ENCODE measurements around the gene PTGFRN.
"Not testable (repeated sequence)": the region's sequence is repeated elsewhere in the genome, so short reads cannot be mapped to it uniquely, and the experiment has no call there.

Gene PTGFRN

GRCh38 chr1:116934586-116935207, 25.0 kb downstream of the PTGFRN start:
- no peak for DNase-seq
- no peak overlapping the region for H2AFZ ChIP-seq (ENCODE audit: low read length)

GRCh38 chr1:116938216-116938615, 28.5 kb downstream of the PTGFRN start:
- TF ChIP-seq EZH2phosphoT487 (IDR thresholded peaks at IDR 0.05; ENCODE audit: low read length) (no peak), EZH2 (optimal IDR thresholded peaks at IDR 0.05; ENCODE audit: low read depth, low read length) (no peak), CTCF (IDR thresholded peaks at IDR 0.05; ENCODE audit: low read length) (no peak)
- Histone ChIP-seq H3K4me1 (ENCODE audit: low read length) (no peaks in the 10 kb centered on the region), H3F3A (ENCODE audit: insufficient read depth, low read length) (no peaks in the 10 kb centered on the region), H2AFZ (ENCODE audit: low read length) (no peak overlapping the region), H3K27ac (ENCODE audit: low read length) (no peak overlapping the region), H3K9ac (ENCODE audit: low read length) (no peak overlapping the region), H3K79me2 (ENCODE audit: low read length) (no peaks in the 10 kb centered on the region), H4K20me1 (ENCODE audit: insufficient read depth, low read length) (no peaks in the 10 kb centered on the region), H3K9me3 (replicated peaks; ENCODE audit: insufficient read depth, low read length) (no peaks in the 10 kb centered on the region), H3K4me2 (ENCODE audit: low read depth, low read length) (no peak overlapping the region), H3K27me3 (replicated peaks; ENCODE audit: insufficient read depth, low read length) (no peaks in the 10 kb centered on the region), H3K9me2 (replicated peaks; ENCODE audit: insufficient read depth, low read length) (no peaks in the 10 kb centered on the region), H3K4me3 (ENCODE audit: low read length) (no peak overlapping the region), H3K36me3 (replicated peaks; ENCODE audit: insufficient read depth, low read length) (no peaks in the 10 kb centered on the region)
- DNase-seq: no peak

More at GRCh38 chr1:116934586-116935207, 25.0 kb downstream of the PTGFRN start:
- Histone ChIP-seq H3K4me3 (ENCODE audit: low read length) (no peak overlapping the region), H4K20me1 (ENCODE audit: insufficient read depth, low read length) (no peaks in the 10 kb centered on the region), H3K4me1 (ENCODE audit: low read length) (no peaks in the 10 kb centered on the region), H3K9me3 (replicated peaks; ENCODE audit: insufficient read depth, low read length) (no peaks in the 10 kb centered on the region), H3K27ac (ENCODE audit: low read length) (no peak overlapping the region), H3F3A (ENCODE audit: insufficient read depth, low read length) (no peaks in the 10 kb centered on the region), H3K9ac (ENCODE audit: low read length) (no peak overlapping the region), H3K36me3 (replicated peaks; ENCODE audit: insufficient read depth, low read length) (no peaks in the 10 kb centered on the region), H3K79me2 (ENCODE audit: low read length) (no peaks in the 10 kb centered on the region), H3K9me2 (replicated peaks; ENCODE audit: insufficient read depth, low read length) (no peaks in the 10 kb centered on the region), H3K27me3 (replicated peaks; ENCODE audit: insufficient read depth, low read length) (no peaks in the 10 kb centered on the region), H3K4me2 (ENCODE audit: low read depth, low read length) (no peak overlapping the region)
- TF ChIP-seq EZH2phosphoT487 (IDR thresholded peaks at IDR 0.05; ENCODE audit: low read length) (no peak), CTCF (IDR thresholded peaks at IDR 0.05; ENCODE audit: low read length) (no peak; the same call in 1 of the 2 replicates), EZH2 (optimal IDR thresholded peaks at IDR 0.05; ENCODE audit: low read depth, low read length) (no peak)

GRCh38 chr1:116939780-116940543, 30.2 kb downstream of the PTGFRN start:
- H3K36me3 ChIP-seq (replicated peaks; ENCODE audit: insufficient read depth, low read length); DNase-seq; H3K9me2 ChIP-seq (replicated peaks; ENCODE audit: insufficient read depth, low read length); H3K4me3 ChIP-seq (ENCODE audit: low read length); H4K20me1 ChIP-seq (ENCODE audit: insufficient read depth, low read length); H3F3A ChIP-seq (ENCODE audit: insufficient read depth, low read length); H2AFZ ChIP-seq (ENCODE audit: low read length); H3K4me1 ChIP-seq (ENCODE audit: low read length); H3K9me3 ChIP-seq (replicated peaks; ENCODE audit: insufficient read depth, low read length); H3K79me2 ChIP-seq (ENCODE audit: low read length); H3K27ac ChIP-seq (ENCODE audit: low read length); H3K9ac ChIP-seq (ENCODE audit: low read length); H3K27me3 ChIP-seq (replicated peaks; ENCODE audit: insufficient read depth, low read length); H3K4me2 ChIP-seq (ENCODE audit: low read depth, low read length): not testable (repeated sequence)
